GM19351 (cell line): ENCODE data around the gene CABP2.
"Not testable (repeated sequence)": the region's sequence is repeated elsewhere in the genome, so short reads cannot be mapped to it uniquely, and the experiment has no call there.

ENCODE experiments used
- ATAC-seq: cut with Tn5 transposase; IDR thresholded peaks from one replicate; pipeline ENCODE4 v1.9.1; 2021; ENCODE audit warnings: mild to moderate bottlenecking, moderate library complexity; ENCODE audit not compliant: unreplicated experiment

Gene CABP2

DNA sequence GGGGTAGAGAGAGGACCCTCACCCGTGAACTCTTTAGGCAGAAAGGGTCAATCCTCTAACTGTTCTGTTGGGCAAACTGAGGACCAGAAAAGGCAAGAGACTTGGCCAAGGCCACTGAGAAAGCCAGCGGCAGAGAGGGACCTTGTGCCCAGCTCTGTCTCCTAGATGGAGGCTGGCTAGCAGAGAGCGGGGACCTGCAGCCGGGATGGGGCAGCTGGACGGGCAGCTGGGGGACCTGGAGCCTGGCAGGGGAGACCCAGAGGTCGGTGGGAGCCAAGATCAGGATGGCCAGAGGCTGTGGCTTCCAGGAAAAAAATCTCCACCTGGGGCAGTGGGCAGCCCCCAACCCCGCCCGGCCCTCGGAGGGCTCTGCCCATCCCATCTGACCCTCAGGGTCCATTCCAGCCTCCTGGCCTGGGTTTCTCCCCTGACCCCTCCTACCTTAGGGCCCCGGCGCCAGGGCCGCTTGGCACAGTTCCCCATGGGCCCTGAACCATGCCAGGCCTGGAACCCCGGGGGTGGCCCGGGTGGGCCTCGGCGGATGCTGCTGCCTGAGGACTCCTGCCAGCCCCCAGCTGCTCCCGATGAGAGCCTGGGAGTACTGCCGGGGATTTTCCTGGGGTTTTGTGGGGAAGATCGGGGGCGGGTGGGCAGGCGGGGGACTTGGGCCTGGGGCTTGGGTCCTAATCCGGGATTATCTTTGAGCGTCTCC, at the start of gene CABP2:
Gene CABP2 (minus strand): TSS at position 603 of the 712 bp plus-strand sequence. CDS start 120 bp downstream, at position 483.
- no peak for ATAC-seq

DNA sequence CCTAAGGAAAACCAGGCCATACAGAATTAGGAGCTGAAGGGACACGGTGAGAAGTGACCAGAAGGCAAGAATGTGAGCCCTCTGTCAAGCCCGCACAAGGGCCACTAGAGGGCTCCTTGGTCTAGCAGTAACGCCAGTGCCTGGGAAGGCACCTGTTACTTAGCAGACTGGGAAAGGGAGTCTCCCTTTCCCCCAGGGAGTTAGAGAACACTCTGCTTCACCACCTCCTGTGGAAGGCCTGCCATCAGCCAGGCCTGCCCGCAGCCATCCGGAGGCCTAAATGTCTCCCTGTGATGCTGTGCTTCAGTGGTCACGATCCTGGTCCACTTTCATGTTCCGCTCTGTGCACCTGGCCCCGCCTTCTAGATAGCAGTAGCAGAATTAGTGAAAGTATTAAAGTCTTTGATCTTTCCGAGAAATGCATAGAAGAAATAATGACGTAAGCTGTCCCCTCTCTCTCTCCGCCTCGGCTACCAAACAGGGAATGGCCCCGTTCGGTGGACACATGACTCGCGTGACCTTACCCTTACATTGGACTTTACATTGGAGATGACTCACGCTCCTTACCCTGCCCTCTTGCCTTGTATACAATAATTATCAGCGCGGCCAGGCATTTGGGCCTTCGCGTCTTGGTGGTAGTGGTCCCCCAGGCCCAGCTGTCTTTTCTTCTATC, 49.6 kb upstream of the CABP2 start:
- ATAC-seq: no peak

DNA sequence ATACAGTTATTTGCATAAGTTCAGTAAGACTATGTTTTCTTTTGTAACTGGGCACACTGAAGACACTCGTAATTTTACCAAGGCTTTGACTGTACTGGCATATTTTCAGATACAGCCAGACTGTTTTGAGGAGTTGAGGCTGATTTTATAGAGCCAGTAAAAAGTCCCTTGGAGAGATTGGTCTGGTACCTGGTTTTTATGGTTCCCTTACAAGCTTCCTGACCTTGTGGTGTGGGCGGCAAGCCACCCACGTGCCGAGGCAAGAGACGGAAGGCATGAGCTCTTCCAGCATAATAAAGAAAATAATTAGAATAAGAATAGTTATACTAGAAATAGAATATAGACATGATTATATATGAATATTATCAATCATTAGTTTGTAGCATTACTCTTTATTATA, 49.1 kb upstream of the CABP2 start:
- ATAC-seq: no peak

DNA sequence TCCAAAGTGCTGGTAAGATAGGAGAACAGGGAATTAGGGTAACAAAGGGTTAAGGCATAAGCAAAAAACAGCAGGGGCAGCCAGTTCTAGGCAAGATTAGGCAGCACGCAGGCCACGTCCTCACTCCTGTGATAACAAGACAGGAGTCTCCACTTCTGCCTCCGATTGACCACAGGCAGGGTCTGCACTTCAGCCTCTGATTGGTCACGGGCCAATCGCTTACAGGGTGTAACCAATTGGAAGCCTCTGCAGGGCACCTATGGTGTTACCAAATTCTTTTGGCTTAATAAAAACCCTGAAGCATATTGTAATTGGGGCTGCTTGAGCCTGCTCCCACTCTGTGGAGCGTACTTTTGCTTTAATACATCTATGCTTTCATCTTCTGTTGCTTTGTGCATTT, 48.2 kb upstream of the CABP2 start:
- no peak for ATAC-seq

DNA sequence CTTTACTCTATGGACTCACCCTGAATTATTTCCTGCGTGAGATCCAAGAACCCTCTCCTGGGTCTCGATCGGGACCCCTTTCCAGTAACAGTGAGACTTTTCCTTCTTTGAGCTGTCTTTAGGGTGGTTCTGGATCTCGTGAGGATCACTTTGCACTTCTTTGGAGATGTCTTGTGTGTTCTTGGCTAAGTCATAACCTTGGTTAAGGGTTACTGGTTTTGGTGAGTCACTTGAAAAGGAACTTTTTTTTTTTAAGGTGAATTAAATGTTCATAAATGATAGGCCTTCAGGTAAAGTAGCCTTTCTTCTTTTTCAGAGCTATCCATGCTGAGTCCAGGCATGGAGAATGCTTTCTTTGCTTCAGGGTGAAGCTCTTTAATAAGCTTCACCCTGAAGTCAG, 41.0 kb upstream of the CABP2 start:
- no peak for ATAC-seq

DNA sequence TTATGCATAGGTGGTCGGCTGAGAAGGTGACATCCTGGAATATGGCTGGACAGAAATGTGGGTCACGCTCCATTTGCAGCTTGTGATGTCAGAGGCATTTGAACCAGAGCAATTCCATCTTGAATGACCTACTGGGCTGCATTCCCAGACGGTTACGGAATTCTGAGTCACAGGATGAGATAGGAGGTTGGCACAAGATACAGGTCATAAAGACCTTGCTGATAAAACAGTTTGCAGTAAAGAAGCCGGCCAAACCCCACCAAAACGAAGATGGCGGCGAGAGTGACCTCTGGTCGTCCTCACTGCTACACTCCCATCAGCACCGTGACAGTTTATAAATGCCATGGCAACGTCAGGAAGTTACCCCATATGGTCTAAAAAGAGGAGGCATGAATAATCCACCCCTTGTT, 40.5 kb upstream of the CABP2 start:
- not testable (repeated sequence) for ATAC-seq

DNA sequence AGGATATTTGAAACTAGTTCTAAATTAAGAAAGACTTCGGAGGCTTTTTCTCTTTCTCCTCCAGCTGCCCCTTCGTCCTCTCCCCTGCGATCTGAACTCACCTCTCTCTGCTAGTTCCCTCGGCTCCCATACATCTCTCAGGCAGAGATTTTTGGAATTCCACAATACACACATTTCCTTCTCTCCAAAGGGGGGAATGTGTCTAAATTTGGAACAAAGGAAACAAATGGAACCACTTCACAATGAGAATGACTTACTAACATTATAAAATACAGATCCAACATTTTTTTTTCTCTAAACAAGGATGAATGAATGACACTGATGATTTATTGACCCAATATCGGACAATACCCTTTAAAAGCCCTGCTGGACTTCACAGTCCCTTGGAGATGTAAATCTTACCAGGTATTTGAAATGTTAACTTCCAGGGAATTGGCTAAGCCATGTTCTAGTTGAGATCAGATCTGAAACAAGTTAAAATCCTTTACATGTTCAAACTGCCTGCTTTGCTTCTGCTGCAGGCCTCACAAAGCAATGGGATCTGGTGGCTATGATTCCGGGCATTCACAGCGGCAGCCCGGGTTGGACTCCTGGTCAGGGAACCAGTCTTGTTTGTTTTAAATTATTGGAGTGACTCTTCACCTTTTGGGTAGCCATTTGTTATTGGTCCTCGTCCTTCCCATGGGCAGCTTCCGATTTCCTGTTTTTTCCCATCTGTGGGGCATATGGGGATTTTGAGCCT, 39.9 kb upstream of the CABP2 start:
- ATAC-seq: no peak

DNA sequence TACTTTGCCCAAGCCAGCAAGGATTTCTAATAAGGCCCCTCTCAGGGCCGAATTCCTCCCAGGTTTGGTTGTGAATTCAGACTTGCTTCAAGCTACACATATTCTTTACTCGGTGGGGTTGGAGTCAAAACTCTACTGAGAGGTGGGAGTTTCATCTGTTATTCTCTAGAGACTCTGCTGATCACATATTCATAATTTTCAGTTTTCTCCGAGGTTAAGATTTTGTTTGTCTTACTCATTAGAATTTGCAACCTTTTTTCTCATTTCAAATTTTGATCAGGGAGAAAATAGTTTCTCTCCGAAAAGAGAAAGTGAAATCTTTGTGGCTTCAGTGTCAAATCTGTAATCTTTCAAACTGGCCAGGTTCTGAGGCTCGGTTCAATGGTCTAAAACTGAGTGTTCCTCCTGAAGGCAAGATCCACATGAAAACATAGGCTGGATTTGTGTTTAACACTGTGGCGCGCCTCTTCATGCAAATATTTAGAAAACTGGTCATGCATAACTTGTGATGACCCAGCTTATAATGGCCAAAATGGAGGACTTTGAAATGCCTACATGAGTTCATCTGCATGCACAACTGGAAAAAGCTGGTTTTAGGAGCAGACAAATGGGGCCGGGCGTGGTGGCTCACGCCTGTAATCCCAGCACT, 38.8 kb upstream of the CABP2 start:
- peak; percentile 68 for ATAC-seq

DNA sequence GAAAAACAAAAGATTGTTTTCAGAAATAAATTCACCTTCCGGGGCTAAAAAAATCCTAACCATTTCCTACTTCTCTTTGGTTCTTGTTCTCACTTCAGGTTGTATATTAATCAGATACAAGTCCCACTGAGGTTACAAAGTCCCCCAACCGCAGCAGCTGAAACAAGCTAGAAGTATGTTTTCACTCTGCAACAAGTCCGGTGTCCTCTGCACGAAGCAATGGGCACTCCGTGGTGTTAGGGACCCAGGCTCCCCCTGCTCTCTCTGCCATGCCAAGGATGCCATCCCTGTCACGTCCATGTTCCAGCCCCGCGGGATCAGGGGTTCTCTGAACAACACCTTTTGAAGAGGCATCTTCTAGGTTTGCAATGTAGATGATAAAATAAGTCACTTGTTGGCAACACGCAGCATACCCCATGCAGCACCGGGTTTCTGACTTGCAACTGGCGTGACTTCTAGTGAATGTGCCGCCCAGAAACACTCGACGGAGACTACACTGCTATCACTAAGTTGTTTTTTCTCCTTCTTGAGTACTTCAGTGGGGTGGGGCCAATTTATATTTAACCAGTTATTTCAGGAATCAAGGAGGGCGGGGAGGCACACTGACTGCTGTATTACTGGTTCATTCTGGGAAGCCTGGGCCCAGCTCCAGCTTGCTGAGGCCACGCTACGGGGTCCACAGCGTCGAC, 35.0 kb upstream of the CABP2 start:
- no peak for ATAC-seq

DNA sequence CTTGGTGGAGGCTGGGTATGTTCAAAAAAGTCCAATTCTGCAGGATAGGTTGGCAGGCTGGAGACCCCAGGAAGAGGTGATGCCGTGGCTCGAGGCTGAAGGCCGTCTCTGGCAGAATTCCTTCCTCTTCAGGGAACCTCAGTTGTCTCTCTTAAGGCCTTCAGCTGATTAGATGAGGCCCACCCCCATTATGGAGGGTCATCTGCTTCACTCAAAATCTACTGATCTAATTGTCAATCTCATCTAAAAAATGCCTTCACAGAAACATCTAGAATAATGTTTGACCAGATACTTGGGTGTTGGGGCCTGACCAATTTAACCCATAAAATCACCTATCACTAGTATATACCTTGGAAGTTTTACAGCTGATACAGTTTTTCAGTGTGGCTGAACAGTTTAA, 33.0 kb upstream of the CABP2 start:
- no peak for ATAC-seq

DNA sequence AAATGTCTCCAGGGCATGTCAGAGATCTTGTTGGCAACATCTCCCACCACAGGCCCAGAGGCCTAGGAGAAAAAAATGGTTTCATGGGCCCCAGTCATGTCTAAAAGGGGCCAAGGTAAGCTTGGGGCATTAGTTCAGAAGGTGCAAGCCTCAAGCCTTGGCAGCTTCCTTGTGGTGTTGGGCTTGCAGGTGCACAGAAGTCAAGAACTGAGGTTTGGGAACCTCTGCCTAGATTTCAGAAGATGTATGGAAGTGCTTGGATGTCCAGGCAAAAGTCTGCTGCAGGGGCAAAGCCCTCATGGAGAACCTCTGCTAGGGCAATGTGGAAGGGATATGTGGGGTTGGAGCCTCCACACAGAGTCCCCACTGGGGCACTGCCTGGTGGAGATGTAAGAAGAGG, 28.5 kb upstream of the CABP2 start:
- ATAC-seq: not testable (repeated sequence)

DNA sequence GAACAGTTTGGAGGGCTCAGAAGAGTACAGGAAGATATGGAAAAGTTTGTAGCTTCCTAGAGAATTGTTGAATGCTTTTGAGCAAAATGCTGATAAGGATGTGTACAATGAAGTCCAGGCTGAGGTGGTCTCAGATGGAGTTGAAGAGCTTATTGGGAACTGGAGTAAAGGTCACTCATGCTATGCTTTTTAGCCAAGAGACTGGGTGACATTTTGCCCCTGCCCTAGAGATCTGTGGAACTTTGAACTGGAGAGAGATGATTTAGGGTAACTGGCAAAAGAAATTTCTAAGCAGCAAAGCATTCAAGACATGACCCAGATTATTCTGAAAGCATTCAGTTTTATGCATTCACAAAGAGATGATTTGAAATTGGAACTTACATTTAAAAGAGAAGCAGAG, 27.9 kb upstream of the CABP2 start:
- ATAC-seq: no peak

DNA sequence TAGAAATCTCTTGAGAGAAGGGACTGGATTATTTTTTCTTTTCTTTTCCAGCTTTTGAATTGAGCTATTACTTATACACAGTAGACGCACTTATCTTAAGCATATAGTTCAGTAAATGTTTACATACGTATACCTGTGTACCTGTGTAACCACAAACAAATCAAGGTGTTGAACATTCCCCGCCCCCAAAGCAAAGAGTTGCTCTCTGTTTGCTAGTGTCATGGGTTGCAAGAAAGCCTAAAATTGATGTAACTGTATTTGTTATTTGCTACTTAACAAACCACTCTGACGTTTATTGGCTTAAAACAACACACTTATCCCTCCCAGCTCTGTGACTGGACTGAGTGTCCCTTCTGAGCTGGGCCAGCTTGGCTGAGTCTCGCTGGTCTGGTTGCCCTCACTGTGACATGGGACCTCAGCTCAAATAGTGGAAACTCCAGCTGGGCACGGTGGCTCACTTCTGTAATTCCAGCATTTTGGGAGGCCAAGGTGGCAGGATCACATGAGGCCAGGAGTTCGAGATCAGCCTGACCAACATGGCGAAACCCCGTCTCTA, 25.4 kb upstream of the CABP2 start:
- ATAC-seq: no peak

DNA sequence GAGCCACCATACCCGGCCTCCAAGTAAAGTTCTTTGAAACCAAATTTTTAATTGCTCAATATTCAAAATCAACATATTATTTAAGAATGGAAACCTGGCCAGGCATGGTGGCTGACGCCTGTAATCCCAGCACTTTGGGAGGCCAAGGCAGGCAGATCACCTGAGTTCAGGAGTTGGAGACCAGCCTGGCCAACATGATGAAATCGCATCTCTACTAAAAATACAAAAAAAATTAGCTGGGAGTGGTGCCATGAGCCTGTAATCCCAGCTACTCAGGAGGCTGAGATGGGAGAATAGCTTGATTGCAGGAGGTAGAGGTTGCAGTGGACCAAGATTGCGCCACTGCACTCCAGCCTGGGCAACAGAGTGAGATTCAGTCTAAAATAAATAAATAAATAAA, 24.9 kb upstream of the CABP2 start:
- ATAC-seq: not testable (repeated sequence)

DNA sequence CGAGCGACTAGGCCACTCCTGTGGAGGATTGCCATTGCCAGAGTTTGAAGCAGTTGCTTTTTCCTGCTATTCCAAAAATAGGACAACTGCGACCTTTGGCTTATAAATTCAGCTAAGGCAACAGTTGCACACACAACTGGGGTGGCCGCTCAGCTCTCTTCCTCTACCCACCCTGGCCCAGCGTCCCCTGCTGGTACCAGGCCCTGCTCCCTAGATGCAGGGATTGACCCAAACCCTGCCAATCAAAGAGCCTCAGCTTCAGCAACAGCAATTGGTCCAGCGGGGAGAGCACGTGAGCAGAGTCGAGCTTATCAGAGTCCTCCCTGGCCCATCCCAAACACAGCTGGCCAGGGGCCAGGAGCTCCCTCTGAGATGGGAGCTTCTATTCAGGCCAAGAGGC, 22.0 kb upstream of the CABP2 start:
- no peak for ATAC-seq

DNA sequence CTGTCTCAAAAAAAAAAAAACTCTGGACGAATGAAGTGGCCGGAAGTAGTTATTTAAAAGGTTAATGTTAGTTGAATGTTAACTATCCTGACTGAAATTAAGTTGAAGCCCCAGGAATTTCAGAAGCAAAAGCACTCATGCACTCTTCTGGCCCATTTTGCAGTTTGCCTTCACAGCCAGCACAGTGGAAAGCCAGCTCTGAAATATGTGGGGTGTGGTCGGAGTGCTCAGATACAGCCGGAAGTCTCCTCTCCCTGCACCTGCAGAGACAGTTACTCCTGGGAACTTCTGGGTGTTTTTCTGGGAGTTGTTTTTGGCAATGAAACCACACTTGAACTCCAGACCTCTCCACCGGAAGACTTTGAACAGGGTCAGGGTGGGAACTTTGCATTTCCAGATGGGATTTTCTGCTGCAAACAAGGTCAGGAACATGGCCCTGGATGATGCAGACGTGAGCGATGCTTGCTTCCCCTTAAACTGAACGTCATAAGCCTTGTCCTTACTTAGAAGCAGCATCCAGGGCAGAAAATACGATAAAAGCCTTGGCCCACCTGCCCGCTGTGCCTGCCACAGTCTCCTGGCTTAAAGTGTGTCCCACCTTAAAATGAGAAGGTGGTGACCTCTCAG, 21.5 kb upstream of the CABP2 start:
- no peak for ATAC-seq

DNA sequence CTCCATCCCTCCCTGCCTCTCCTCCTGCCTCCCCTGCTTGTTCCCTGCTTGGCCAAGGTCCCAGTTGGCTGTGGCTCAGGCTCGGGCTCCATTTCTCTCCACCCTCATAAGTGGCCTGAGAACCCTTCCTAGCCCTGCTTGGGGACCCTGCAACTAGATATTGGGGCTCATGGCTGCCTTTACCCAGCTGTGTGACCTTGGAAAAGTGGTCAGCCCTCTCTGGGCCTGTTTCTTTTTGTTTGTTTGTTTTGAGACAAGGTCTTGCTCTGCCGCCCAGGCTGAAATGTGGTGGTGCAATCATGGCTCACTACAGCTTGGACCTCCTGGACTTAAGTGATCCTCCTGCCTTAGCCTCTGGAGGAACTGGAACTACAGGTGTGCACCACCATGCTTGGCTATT, 20.3 kb upstream of the CABP2 start:
- no peak for ATAC-seq

DNA sequence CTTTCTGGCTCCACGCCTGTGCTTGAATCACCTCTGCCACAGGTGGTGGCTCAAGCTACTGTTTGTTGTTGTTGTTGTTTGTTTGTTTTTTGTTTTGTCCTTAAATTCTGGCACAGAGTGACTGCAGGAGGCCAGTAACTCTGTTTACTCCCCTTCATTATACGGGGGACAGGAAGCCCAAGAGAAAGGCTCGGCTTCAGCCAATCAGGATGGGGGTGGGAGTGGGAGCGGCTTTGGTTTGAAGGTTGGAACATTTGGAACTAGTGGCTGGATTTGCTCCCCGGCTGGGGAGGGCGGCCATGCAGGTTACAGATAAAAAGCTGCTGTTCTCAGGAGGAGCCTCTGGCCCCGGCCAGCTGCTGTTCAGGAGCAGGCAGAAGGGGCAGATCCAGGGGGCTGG, 19.7 kb upstream of the CABP2 start:
- ATAC-seq: no peak

DNA sequence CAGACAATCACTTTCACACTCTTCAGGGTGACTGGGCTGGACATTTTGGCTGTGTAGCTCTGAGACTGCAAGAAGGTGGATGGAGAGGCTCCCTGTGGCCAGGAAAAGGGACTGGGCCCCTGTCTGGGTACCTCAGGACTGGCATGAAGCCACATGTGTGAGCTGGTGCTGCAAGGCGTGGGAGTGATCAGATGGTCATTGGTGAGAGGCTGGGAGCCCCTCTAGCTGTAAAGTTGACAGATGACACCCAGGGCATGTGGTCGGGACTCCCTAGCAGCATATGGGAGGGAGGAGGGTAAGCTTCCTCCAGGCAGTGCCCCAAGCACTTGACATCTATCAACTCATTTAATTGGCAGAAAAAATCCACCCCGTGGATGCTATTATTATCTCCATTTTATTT, 18.9 kb upstream of the CABP2 start:
- ATAC-seq: no peak

DNA sequence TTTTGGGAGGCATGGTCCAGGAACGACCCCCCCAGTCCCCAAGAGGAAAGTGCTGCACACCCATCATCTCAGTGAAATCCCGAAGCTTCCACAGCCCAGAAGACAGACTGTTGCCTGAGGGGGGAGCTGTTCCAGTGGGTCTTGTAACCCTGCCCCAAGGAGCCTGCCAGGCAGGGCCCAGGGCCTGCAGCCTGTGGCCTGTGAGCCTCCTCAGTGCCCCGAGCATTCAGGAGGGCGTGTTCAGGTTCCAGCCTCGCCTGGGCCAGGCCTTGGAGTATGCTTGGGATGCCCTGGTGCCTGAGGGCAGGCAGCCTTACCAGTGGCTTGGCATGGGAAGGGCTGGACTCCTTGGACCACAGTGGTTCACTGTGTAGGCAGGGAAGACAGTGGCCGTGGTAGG, 18.0 kb upstream of the CABP2 start:
- no peak for ATAC-seq
